HPDE6-E6E7 (cell line): ENCODE data around the gene CCDC181.

Source experiments
- DNase-seq: peaks from one replicate; pipeline ENCODE4 v3.0.0; 2011; ENCODE audit warnings: missing footprints; ENCODE audit errors: extremely low spot score

Gene CCDC181

DNA sequence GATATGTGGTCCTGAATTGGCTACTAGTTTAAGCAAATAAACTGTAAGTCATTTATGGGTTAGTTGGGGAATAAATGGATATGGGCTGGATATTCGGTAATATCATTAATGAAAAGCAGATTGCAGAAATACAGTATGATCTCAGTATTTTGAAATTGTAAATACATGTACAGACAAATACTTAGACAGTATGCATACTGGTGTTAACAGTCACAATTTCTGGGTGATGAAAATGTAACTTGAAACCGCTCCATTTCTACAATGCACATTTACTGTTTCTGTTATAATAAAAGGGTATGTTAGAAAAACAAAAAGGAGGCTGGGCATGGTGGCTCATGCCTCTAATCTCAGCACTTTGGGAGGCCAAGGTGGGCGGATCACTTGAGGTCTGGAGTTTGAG lies 31.3 kb downstream of the CCDC181 start:
- DNase-seq = no peak

- DNase-seq = no peak
Observed at GRCh38 chr1:169392406-169392805, 34.9 kb downstream of the CCDC181 start.

DNA sequence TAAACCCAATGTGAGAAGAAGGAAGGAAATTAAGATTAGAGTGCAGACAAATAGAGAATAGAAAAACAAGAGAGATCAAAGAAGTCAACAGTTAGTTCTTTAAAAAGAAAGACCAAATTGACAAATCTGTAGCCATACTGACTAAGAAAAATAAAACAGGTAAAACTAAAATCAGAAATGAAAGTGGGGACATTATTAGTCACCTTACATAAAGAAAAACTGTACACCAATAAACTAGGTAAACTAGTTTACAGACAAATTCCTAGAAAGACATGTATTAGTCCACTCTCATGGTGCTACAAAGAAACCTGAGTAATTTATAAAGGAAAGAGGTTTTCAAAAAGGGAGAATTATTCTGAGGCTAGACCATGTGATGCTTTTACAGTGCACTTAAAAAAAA lies 37.0 kb downstream of the CCDC181 start:
- no peak for DNase-seq

DNA sequence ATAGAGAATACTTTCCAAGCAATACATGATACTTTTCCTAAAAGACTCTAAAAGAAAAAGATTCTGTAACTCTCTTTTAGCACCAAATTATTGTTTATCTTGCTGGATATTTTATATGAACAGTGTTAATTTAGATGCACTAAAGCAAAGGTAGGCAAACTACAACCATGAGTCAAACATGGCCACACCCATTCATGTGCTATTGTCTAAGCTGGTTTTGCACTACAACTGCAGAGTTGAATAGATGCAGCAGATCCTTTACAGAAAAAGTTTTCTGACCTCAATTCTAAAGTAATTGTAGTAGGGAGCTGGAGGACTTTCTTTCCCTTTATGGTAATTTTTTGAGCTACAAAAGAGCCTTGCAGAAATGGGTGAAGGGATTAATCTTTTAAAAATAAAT lies 39.9 kb downstream of the CCDC181 start:
- no peak for DNase-seq

DNA sequence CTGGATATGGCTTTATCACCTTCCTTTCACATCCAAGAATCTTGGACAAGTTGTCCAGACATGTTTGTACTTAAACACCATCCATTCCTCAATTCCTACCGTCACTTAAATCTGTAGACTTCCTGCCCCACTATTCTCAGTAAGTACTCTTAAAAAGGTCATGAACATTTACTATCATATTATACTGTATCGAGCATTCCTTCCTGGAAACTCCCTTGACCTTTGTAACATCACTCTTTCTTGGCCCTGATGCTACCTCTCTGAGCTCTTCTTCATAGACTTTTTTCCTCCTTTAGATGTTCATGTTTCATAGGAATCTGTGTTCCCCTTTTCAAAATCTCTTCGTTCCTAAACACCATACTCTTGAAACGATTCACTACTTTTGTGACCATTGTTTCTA lies 43.8 kb downstream of the CCDC181 start:
- DNase-seq = no peak

- DNase-seq = no peak
Observed at GRCh38 chr1:169381162-169381561, 46.1 kb downstream of the CCDC181 start.

DNA sequence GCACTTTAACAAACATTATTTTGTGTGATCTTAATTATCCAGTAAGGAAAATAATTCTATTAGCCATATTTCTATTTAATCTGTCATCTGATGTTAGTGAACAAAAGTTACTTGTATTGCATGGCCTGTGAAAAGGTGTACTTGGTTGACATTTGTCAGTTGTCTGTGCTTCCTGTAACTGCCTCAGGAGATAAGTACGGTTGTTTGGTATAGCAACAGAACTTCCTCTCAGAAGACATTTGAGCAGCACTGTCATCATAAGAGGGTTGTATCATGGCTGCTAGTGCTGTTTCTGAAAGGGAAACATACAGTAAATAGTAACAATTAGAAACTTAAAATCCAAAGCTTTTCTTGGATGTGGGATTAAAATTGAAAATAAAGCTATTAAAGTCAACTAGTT lies 55.9 kb downstream of the CCDC181 start:
- DNase-seq = no peak

DNA sequence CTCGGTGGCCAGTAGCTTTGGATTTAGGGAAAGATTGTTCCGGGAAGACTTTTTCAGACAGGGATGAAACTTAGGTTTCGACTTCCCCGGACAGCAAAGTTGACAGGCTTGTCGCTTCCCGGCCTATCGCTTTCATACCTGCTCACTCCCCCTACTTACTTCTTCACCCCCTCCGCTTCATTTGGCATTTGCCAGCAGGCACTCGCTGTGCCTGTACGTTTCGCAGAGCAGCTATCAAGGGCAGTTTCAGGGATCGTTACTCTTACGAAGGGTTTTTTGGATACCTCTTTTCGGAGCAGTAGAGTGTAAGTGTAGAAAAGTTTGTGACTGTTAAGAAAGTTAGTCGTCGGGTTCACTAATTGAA lies 58.9 kb downstream of the CCDC181 start:
- DNase-seq = peak; percentile 13

GRCh38 chr1:169367686-169368405 lies 59.4 kb downstream of the CCDC181 start, which contains the start of the genes BLZF1 and NME7:
Gene BLZF1, plus strand, starts transcription at chr1:169368195. Its CDS starts 1,328 bp downstream, at chr1:169369523.
Gene NME7, minus strand, starts transcription at chr1:169367797. Its CDS starts 87 bp downstream, at chr1:169367710.
- DNase-seq = peak; percentile 89

DNA sequence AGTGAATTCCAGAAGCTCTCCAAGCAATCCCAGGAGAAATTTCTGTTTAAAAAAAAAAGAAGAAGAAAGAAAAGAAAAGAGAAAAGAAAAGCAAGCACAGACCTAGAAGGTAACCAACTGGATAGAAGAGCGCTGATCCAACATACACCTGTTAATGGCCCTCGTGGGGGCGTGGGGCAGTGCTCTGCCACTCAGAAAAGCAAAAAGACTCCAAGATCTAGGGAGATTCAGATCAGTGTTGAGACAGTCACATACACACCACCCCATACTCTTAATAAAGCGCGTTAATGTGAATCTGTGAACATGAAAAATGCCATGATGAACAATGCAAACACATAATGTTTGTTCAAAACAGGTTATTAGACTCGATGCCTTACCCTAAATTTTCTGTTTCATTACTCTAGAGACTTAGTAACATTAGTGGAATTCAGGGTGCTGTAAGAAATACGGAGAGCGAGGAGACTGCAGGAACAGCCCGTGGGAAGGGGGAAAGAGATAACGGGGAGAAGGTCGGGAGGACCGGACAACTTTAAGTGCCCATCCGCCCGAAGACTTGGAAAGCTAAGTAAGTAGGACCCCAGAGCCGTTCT lies 60.1 kb downstream of the CCDC181 start:
- DNase-seq = no peak

DNA sequence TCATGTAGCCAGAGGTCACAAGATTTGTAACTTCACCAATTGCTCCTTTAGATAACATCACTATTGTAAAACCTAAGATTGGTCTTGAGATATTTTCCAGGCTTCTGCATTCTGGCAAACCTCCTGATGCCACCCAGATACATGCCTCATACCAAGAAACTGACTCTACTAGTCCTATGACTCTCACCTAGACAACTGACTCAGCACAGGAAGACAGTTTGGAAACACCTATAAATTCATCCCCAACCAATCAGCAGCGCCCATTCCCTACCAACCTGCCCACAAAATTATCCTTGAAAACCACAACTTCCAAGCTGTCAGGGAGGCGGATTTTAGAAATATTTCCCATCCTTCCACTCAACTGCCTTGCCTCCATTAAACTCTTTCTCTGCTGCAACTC lies 62.3 kb downstream of the CCDC181 start:
- DNase-seq = peak; percentile 39

GRCh38 chr1:169363046-169363730 lies 64.1 kb downstream of the CCDC181 start:
- DNase-seq = peak; percentile 40

DNA sequence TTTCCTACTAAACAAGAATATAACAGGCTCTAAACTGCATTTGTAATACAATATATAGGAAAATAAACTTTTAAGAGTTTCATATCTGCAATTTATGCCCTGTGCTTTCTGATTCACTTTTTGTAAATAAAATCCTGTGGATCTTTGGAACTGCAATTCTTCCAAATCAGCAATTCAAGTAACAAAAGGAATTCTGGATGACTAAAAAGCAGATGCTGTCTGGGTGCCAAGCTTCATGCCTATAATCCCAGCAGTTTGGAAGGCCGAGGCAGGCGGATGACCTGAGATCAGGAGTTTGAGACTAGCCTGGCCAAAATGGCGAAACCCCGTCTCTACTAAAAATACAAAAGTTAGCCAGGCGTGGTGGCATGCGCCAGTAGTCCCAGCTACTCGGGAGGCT lies 66.0 kb downstream of the CCDC181 start:
- no peak for DNase-seq

GRCh38 chr1:169360415-169360814 lies 66.9 kb downstream of the CCDC181 start:
- no peak for DNase-seq

DNA sequence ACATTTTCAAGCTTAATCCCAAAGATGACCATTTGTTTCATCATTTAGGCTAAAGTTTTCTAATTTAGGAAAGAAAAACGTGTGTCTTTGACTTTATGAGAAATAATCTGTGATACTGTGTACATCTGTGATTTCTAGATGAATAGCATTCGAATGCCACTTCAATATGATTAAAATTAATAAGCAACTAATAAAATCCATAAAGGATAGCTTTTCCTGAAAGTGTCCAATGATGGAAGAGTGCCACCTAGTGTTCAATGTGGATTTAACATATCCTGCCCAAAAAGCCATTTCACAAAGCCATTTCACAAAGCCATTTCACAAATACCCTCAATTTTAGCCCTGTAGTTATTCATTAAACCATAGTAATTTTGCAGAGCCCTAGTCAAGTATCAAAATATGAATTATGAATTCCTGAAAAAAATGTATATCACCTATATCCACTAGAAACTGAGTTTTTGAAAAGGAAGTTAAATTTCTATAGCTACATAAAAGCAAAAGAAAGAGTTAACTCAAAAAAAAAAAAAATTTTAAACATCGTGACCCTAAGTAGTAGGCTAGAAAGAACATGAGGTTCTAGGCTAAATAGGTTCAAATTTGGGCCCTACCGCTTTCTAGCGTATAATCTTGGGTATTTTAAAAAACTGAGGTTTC lies 78.8 kb downstream of the CCDC181 start:
- no peak for DNase-seq

DNA sequence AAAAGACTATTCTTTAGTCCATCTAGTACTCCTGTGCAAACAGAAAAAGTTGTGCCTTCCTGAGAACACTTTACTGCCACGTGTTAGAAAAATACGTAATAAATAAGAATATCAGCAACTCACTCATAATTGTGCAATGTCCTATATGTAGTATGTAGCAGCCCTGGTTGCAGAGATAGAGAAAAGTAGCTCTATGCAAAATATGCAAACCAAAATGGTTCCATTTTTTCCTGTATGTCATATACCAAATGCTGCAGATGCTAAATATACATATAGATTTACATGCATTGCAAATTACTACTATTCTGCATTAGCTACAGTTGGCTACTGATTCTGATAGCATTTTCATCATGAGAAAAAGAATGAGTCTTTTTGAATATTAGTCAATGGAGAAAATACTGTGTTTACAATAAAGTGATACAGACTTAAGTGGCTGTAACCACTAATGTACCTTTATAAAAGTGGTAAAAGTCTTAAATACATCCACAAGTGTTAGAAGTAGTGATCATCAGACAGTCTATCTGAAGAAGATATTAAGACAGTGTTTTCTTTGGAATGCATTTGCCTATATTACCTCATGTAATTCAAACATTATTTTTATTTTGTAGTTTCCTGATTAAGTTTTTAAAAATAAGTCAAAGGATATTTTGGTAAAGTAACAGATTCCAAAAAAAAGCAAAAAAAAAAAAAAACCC lies 79.4 kb downstream of the CCDC181 start:
- no peak for DNase-seq

- DNase-seq = no peak
Observed at GRCh38 chr1:169346036-169346589, 81.2 kb downstream of the CCDC181 start.

DNA sequence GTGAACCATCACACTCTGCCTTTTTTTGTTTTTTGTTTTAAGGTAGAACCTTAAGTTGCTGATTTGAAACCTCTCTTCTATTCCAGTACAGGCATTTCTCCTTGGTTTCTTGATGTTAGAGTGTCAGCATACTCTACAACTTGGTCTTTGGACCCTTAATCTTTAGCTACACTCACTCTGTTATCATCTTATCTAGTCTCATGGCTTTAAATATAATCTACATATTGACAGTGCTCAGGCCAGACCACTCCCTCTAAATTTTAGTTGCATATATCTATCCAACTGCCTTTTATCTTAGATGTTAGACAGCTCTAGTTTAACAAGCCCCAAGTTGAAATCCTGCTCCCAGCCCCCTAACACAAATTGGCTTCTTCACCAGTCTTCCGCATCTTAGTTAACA lies 81.8 kb downstream of the CCDC181 start:
- DNase-seq = no peak
